Measurements from ENCODE around the gene DISP2. TPM values are rescaled to one million over a fixed set of nuclear protein-coding genes. Genes with fewer than 3 reads are reported as not detected.

Gene DISP2
- total RNA-seq, 1 donor from 2014 or later: 3.7 TPM

DNA sequence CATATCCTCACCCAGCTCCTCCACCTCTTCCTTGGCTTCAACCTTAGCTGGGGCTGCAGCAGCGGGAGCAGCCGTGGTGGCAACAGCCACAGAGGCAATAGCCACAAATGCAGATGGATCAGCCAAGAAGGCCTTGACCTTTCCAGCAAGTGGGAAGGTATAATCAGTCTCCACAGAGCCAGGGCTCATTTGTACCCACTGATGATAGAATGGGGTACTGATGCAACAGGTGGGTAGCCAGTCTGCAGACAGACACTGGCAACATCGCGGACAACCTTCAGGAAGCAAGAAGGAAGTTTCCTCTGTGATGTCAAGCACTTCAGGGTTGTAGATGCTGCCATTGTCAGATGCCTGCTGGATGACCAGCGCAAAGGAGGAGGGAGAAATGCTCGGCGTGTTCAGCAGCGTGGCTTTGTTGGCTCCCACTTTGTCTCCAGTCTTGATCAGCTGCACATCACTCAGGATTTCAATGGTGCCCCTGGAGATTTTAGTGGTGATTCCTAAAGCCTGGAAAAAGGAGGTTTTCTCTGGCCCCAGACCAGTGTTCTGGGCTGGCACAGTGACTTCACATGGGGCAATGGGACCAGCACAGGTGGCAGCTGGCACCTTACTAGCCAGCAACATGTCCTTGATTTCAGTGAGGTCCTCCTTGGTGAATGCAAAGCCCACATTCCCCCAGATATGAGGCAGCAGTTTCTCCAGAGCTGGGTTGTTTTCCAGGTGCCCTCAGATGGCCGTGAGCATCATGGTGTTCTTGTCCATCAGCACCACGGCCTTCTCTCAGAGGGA, 45.5 kb upstream of the DISP2 start:
- peaks cover 51% of the 10 kb centered on the region for H3K27me3 Mint-ChIP-seq (ENCODE audit: low read depth, unreplicated experiment)
- Histone ChIP-seq H2AFZ (ENCODE audit: low read depth, low read length) (no peak overlapping the region), H3K27me3 (ENCODE audit: insufficient read depth, low read length) (peaks cover 9% of the 10 kb centered on the region), H3K4me3 (ENCODE audit: insufficient read depth, low read depth, low read length) (no peak overlapping the region), H3K36me3 (ENCODE audit: insufficient read depth, low read length) (no peaks in the 10 kb centered on the region), H4K20me1 (ENCODE audit: insufficient read depth, low read length) (no peaks in the 10 kb centered on the region), H3K79me2 (ENCODE audit: insufficient read depth, low read length) (no peaks in the 10 kb centered on the region), H3K4me1 (ENCODE audit: insufficient read depth, low read length) (no peaks in the 10 kb centered on the region), H3K9me3 (ENCODE audit: insufficient read depth, low read depth, low read length) (no peaks in the 10 kb centered on the region), H3K27ac (ENCODE audit: low read depth, low read length) (no peak overlapping the region), H3K9ac (ENCODE audit: low read length) (no peak overlapping the region), H3K4me2 (ENCODE audit: low read length) (no peak overlapping the region)
- H3K4me3 Mint-ChIP-seq (ENCODE audit: unreplicated experiment): no peak overlapping the region
- peaks cover 12% of the 10 kb centered on the region for H3K4me1 Mint-ChIP-seq (ENCODE audit: low read depth, unreplicated experiment)
- peak overlapping the region; percentile 69 for H3K27ac Mint-ChIP-seq (ENCODE audit: unreplicated experiment)
- TF ChIP-seq EZH2 (IDR thresholded peaks at IDR 0.05; ENCODE audit: insufficient read depth, low read length) (no peak), CTCF (IDR thresholded peaks at IDR 0.05; ENCODE audit: insufficient read depth, low read depth, low read length) (no peak)
- no peaks in the 10 kb centered on the region for H3K9me3 Mint-ChIP-seq (ENCODE audit: unreplicated experiment)
- no peak for FAIRE-seq
- DNase-seq (ENCODE audit: low read depth): no peak
- H3K36me3 Mint-ChIP-seq (ENCODE audit: low read depth, unreplicated experiment): no peaks in the 10 kb centered on the region

GRCh38 chr15:40313531-40314398, 44.3 kb upstream of the DISP2 start:
- H3K4me2 ChIP-seq (ENCODE audit: low read length): no peak overlapping the region
- H3K27me3 ChIP-seq (ENCODE audit: insufficient read depth, low read length): peaks cover 9% of the 10 kb centered on the region
- H3K9me3 ChIP-seq (ENCODE audit: insufficient read depth, low read depth, low read length): no peaks in the 10 kb centered on the region
- H3K79me2 ChIP-seq (ENCODE audit: insufficient read depth, low read length): no peaks in the 10 kb centered on the region
- H3K27me3 Mint-ChIP-seq (ENCODE audit: low read depth, unreplicated experiment): peaks cover 51% of the 10 kb centered on the region
- TF ChIP-seq CTCF (IDR thresholded peaks at IDR 0.05; ENCODE audit: insufficient read depth, low read depth, low read length) (no peak), EZH2 (IDR thresholded peaks at IDR 0.05; ENCODE audit: insufficient read depth, low read length) (no peak)
- H2AFZ ChIP-seq (ENCODE audit: low read depth, low read length): no peak overlapping the region
- no peaks in the 10 kb centered on the region for H3K4me1 ChIP-seq (ENCODE audit: insufficient read depth, low read length)
- no peaks in the 10 kb centered on the region for H3K36me3 Mint-ChIP-seq (ENCODE audit: low read depth, unreplicated experiment)
- no peaks in the 10 kb centered on the region for H4K20me1 ChIP-seq (ENCODE audit: insufficient read depth, low read length)
- H3K4me3 ChIP-seq (ENCODE audit: insufficient read depth, low read depth, low read length): no peak overlapping the region
- H3K4me3 Mint-ChIP-seq (ENCODE audit: unreplicated experiment): no peak overlapping the region
- H3K27ac ChIP-seq (ENCODE audit: low read depth, low read length): no peak overlapping the region
- H3K4me1 Mint-ChIP-seq (ENCODE audit: low read depth, unreplicated experiment): peaks cover 11% of the 10 kb centered on the region
- FAIRE-seq (no peak), DNase-seq (ENCODE audit: low read depth) (no peak)
- no peaks in the 10 kb centered on the region for H3K36me3 ChIP-seq (ENCODE audit: insufficient read depth, low read length)
- no peaks in the 10 kb centered on the region for H3K9me3 Mint-ChIP-seq (ENCODE audit: unreplicated experiment)
- no peak overlapping the region for H3K9ac ChIP-seq (ENCODE audit: low read length)
- peak overlapping the region; percentile 27 for H3K27ac Mint-ChIP-seq (ENCODE audit: unreplicated experiment)
